ENCODE data around the gene IFT88. TPM values are rescaled to one million over a fixed set of nuclear protein-coding genes. Genes with fewer than 3 reads are reported as not detected.

The IFT88 gene
- total RNA-seq, 6 experiments from 2014 or later = 8.2 to 9.5 (median 9.0) TPM

DNA sequence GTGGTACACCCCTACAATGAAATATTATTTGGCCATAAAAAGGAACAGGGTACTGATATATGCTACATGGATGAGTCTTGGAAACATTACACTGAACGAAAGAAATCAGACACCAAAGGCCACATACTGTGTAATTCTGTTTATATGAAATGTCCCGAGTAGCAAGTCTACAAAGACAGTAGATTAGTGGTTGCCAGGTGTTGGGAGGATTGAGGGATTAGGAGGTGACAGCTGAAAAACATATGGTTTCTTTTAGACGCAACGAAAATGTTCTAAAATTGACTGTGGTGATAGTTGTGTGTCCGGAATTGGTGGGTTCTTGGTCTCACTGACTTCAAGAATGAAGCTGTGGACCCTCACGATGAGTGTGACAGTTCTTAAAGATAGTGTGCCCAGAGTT is 171.7 kb downstream of the IFT88 start:
- no peak for DNase-seq
- H3K4me1 Mint-ChIP-seq (ENCODE audit: low read depth) = no peaks in the 10 kb centered on the region
- no peaks in the 10 kb centered on the region for H3K9me3 Mint-ChIP-seq
- H3K36me3 Mint-ChIP-seq (ENCODE audit: low read depth) = peaks cover 12% of the 10 kb centered on the region
- H3K4me3 Mint-ChIP-seq = no peak overlapping the region
- H3K27ac Mint-ChIP-seq = no peak overlapping the region
- peaks cover 4% of the 10 kb centered on the region; the same call in 1 of the 2 replicates for H3K27me3 Mint-ChIP-seq (ENCODE audit: insufficient read depth)
- no peak for TF ChIP-seq CTCF (IDR thresholded peaks at IDR 0.05)

GRCh38 chr13:20740021-20740420 is 173.1 kb downstream of the IFT88 start:
- no peak for TF ChIP-seq CTCF (IDR thresholded peaks at IDR 0.05)
- H3K27me3 Mint-ChIP-seq (ENCODE audit: insufficient read depth) = peaks cover 4% of the 10 kb centered on the region; the same call in 1 of the 2 replicates
- H3K9me3 Mint-ChIP-seq = no peaks in the 10 kb centered on the region
- H3K4me1 Mint-ChIP-seq (ENCODE audit: low read depth) = no peaks in the 10 kb centered on the region
- DNase-seq = no peak
- peaks cover 12% of the 10 kb centered on the region for H3K36me3 Mint-ChIP-seq (ENCODE audit: low read depth)
- no peak overlapping the region for H3K27ac Mint-ChIP-seq
- no peak overlapping the region for H3K4me3 Mint-ChIP-seq

Other genes starting within 250 kb of the IFT88 start
- 10 to 100 TPM; 10.9 to 13.2 (median 12.0) TPM for gene CRYL1, start 41.3 kb upstream of the IFT88 start, total RNA-seq (2021; fragmentation: NEBNext Ultra II Directional; extraction: Animal tissue kit (Norgen Biotek cat#: 25700))
- gene IL17D, start 136.5 kb downstream of the IFT88 start, total RNA-seq (2021; fragmentation: NEBNext Ultra II Directional; extraction: Animal tissue kit (Norgen Biotek cat#: 25700)) = under 1 TPM; 0.28 to 0.99 (median 0.61) TPM
- 10 to 100 TPM; 10.7 to 17.1 (median 13.0) TPM for gene EEF1AKMT1, start 206.8 kb downstream of the IFT88 start, total RNA-seq (2021; fragmentation: NEBNext Ultra II Directional; extraction: Animal tissue kit (Norgen Biotek cat#: 25700))